OCI-LY1 (cell line): ENCODE results near the gene TP53RK.

Experiments used
- CTCF ChIP-seq: fragments of 200-600 bp; sonication (generic), shearing (Covaris generic); IDR thresholded peaks from 2 replicates; pipeline ENCODE4 v1.5.1; 2017; ENCODE audit warnings: mild to moderate bottlenecking, antibody characterized with exemption, low read length, moderate library complexity, mixed read lengths
- EZH2 ChIP-seq: fragments of 200-600 bp; sonication (generic), shearing (Covaris generic); IDR thresholded peaks from 2 replicates; pipeline ENCODE4 v1.8.0; 2017; ENCODE audit warnings: borderline replicate concordance, mixed run types, mild to moderate bottlenecking, antibody characterized with exemption, low read length, moderate library complexity, mixed read lengths

DNA sequence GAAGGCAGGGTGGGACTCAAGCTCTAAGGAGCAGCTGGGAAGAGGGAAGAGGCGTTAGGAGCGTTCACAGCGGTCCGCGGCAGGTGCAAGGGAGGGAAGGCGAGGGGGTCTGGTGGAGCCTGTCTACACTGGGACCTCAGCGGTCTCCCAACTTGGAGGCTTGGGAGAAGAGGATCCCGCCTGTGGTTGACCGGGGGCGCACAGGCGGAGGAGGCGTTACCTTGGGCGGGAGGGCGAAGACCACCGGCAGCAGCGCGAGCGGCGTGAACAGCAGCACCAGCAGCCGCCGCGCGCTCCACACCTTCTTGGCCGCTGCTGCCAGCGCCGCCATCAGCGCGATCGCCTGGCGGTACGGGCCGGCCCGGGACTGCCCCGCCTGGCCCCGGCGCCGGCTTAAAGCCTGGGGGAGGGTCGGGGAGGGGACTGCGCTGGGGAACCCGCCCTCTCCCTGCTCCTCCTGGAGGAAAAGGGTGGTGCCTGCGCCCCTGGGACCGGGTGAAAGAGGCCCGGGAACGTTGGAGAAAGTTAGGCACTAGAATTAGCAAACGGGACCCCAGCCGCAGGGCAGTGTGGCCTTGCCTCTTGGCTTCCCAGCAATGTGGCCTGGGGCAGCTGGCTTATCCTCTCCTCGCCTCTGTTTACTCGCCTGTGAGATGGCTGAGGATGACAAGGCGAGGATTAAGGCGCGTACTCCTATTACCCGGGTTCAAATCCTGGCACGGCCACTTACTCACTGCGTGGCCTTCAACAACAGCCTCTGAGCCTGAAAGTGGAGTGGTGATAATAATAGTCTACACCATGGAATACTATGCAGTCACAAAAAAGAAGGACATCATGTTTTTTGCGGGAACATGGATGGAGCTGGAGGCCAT, 37.9 kb downstream of the TP53RK start, which contains the start of gene SLC13A3:
- TF ChIP-seq CTCF = no peak
- no peak for TF ChIP-seq EZH2
